ENCODE results near the gene FSTL5.

Gene FSTL5

DNA sequence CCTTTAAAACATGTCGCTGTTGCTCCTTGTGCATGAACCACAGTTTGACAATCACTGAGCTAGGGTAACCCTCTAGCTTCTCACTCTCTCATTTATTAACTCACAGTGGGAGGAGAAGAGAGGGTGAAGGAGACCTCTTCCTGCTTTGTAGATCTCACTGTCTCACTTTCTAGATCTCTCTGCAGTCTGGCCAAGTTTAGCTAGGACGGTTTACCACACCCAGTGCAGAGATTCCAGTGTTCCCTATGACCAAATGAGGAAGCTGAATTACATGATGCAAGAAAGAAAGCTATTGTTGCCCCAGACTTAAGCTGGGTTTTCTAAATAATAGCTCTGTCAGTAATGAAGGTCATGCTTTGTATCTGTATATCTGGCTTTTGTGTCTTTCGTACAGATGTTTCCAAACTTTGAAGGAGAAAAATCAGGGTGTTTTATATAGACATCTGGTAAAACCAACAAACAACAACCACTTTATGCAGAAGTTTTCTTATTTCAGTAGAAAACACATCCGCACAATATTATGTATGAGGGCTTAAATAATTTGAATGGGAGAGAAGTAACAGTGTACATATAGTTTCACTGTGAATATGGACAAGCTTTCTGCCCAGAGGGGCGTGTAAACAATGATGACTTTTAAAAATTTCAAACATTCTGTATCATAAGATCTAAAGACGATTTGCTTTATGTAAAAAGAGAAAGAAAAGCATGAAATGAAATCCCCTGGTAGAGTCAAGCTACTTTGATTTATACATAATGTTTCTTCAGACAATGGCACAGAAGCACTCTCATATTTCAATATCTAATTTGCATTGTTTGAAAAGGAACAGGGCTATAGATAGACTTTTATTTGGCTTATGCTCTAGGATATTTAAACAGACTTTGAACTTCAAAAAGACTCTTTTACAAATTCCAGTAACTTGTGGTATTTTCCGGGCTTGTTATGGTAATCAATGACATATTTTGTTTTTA lies 582.3 kb downstream of the FSTL5 start:
- DNase-seq (ENCODE audit: low read depth, low spot score), result no peak

DNA sequence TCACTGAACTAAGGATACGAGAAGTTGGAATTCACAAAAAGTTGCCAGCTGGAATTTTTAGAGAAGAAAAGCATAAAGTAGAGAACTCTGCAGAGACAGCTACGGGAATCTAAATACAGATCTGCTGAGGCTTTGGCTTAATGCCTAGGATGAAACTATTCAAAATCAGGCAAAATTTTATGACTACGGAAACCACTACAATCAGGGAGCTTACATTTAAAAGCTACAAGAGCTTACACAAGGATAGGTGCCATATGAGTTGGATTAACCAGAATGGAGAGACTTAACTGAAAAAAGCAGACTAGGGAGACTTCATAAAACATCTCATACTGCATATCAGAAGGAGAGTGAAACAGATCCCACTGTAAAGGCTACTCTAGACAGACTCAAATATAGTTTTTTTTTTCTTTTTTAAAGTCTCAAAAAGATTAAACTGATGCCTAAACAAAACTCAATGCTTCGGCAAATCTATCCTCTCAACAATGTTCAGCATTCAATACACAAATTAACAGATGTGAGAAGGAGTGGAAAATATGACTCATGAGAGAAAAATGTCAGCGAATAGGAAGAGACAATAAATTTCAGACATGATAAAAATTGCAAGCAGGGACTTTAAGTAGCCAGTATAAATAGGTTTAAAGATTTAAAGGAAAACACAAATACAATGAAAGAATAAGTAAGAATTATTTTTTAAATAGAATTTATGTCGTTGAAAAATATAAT lies 586.1 kb downstream of the FSTL5 start:
- no peak for DNase-seq (ENCODE audit: low read depth, low spot score)

DNA sequence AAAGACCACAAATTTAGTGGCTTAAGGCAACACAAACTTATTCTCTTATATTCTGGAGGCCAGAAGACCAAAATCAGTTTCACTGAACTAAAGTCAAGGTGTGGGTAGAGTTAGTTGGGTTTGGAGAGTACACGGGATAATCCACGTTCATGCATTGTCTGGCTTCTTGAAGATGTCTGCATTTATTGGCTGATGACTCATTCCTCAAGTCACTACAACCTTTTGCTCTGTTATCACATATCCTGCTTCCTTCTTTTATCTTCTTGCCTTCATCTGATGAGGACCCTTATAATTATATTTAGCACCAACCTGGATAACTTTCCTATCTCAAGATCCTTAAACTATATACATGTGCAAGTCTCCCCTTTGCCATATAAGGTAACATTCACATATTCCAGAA lies 590.0 kb downstream of the FSTL5 start:
- DNase-seq (ENCODE audit: low read depth, low spot score), result no peak

DNA sequence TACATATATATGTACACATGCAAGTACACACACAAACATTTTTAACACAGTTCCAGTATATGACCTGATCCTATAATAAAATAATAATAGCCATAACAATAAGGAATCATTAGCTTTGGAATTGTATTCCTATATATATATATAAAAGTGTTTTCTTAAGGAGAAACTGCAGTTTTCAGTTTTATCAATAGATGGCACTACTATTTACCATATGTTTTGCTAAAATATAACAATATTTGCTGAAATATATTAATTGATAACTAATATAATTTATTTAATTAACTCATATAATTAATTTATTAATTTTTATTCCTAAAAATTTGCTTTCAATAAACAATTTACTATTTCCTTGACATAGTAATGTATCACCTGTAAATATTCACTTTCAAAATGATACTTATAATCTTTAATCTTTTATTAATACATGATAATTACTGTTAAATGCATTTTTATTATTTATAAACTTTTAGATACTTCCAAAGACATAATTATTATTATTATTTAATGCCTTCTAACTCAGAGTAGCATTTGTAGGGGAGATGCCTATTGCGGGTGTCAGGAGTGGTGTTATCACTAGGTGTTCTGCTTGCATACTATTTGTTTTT lies 599.5 kb downstream of the FSTL5 start:
- DNase-seq (ENCODE audit: low read depth, low spot score), result no peak

DNA sequence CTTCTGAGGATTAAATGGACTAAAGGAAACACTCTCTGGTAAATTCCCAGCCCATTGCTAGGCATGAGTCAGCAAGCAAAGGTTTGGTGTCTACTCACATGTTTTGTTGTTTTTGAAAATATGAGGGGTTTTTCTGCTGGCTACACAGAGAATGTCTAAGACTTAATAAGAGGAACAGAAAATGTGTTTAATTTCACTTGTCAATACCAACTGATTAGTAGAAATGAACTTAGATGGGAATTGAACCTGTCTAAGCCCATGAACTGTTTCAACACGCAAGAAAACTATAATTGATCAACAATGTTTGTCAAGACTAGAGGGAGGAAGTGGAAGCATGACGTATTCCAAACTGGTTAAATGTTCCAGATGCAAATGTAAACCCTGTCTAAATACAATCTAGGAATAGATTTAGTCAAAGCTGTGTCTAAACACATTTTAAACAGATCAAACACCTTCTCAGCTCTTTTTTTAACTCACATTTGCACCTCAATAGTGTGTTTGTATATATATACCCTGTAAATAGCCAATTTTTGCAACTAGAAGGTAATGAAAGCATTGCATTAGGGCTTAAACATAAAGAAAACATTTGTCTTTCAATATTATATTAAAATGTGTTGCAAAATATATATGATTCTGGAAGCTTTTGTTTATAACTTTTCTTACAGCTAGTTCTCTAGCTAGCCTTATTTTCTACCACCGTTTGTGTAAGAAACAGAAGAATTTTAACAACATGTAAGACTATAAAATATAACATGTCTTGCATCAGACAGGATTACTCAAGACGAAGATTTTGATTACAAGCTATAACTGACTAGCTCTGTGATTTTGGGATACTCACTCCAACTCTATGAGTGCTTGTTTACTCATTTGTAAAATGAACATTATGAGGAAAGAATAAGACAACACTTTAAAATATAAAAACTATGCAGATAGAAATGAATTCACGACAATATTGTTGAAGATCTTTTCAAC lies 607.8 kb downstream of the FSTL5 start:
- DNase-seq (ENCODE audit: low read depth, low spot score), result no peak

DNA sequence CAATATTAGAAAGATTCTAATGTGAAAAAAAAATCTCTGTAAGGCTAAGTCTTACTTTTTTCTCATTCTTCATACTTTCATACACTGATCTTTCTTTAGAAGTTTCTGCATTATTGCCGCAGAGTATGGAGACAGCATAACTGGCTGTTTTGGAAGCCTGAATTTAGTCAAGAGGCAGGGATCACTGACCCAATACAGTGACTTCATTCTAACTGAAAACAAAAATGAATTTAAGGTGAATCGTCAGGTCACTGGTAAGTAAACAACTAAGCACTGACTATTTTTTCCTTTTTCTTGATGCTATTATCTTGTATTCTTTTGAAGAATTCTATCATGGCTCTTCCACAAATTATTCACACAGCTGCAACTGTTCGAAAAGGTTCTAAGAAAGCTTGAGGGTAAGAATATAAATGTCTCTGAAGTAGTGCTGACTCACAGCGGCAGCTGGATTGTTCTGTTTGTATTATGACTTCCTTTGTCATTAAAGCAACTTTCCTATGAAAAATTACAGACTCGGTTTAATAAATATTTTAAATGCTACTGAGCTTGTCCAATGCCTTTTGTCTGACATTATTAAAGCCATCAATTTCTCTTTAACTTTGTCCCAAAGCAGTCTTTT lies 609.3 kb downstream of the FSTL5 start:
- no peak for DNase-seq (ENCODE audit: low read depth, low spot score)

DNA sequence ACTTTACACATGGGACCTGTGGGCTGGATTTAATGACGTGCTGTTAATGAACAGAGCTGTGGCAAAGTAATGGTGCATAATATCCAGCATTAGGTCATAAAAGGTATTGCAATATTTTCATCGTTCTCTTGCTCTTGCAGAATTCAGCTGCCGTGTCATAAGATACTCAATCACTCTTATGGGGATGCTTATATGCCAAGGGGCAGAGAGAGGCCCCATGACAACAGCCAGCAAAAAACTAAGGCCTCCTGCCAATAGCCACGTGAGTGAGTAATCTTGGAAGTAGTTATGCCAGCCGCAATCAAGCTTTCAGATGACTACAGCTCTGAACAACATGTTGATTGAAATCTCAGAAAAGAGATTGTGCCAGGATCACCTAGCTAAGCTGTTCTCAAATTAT lies 616.9 kb downstream of the FSTL5 start:
- DNase-seq (ENCODE audit: low read depth, low spot score), result no peak

DNA sequence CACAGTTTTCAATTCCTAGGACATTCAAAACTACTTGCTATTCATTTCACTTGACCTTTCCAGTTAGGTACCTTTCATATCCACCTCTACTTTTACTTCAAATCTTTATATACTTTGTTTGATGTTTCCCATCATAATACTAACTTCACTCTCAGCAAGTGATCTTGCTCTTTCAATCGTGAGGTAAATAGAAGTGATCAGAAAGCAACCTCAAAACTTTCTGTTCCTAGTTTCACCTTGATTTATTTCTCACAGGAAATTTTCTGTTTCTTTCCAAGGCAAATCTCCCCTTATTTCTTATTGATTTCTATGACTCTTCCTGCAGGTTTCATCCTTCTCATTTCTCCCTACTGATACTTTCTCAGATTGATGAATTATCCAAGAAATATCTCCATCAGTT lies 623.5 kb downstream of the FSTL5 start:
- no peak for DNase-seq (ENCODE audit: low read depth, low spot score)

DNA sequence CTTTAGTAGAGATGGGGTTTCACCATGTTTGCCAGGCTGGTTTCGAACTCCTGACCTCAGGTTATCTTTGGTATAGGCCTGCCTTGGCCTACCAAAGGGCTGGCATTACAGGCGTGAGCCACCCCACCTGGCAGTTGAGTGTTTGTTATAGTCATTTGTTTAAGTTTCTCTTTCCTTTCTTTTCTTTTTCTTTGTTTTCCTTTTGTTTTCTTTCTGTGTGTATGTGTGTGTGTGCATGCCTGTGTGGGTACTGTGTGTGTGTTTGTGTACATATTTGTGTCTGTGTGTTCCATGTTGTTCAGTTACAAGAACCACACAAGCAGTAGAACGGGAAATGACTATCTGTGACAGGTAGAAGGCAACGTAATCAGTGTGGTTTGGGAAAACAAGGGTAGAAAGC lies 624.9 kb downstream of the FSTL5 start:
- no peak for DNase-seq (ENCODE audit: low read depth, low spot score)

DNA sequence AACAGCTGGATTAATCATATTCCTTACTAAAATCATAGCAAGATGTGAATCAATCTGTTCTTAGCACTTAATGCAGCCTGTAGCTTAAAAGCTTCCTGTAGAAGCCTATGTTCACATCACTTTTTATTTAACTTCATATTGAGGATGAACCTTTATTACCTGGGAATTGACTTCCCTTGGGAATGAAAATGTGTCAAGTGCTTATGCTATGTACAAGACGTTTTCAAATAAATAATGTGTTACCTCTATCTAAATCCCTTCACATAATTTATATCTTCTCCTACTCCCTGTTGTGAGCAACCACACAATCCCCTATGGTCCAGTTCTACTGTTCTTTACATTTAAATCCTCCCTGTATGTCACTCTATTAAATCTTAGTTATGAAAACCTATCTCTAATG lies 633.1 kb downstream of the FSTL5 start:
- DNase-seq (ENCODE audit: low read depth, low spot score), result no peak

DNA sequence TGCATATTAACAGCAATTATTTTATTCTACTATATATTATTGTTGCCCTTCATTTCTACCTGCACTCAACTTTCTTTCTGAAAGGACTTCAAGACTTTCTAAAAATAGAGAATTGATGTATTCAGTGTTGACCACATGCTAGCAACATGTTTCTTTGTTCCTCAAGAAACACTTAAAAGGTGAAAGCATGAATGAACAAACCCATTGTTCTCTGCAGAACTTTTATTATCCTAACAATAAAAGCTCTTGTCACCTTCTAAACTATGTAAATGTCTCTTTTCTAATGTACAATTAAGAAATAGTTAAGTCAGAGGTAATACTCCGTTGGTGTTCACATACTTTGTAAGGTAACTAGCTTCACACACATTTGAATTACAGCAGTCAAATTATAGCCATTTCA lies 638.7 kb downstream of the FSTL5 start:
- DNase-seq (ENCODE audit: low read depth, low spot score), result no peak

DNA sequence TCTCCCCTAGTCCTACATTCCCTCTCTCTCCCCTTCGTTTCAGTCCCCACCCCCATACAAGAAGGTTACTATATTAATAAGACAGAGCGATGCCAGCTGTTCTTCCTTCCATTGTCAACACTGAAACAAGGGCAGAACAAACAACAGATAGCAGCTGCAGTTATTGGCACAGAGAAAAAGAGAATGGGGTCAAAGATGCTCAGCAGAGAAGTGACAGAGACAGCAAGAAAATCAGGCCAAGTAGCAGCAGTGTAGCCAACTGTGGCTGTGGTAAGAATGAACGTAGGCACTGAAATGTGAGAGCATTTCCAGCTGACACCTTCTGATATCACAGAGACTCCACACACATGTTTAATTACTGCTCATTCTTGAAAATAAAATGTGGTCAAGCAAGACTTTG lies 641.8 kb downstream of the FSTL5 start:
- DNase-seq (ENCODE audit: low read depth, low spot score), result no peak

DNA sequence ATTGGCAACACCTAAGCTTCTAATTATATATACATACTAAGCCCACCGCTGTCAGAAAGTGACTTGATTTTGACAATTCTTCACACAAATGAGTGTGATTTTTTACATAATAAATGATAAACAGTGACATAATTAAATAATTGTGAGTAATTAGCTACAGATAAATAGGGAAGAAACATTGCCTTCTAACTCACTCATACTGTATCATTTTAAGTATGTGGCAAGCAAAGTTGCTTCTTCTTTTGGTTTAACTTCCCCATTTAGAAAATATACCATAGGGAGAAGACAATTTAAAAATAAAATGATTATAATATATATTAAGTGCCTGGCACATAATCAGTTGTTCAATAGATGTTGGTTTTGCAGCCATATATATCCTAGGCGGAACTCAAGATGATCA lies 644.2 kb downstream of the FSTL5 start:
- no peak for DNase-seq (ENCODE audit: low read depth, low spot score)

DNA sequence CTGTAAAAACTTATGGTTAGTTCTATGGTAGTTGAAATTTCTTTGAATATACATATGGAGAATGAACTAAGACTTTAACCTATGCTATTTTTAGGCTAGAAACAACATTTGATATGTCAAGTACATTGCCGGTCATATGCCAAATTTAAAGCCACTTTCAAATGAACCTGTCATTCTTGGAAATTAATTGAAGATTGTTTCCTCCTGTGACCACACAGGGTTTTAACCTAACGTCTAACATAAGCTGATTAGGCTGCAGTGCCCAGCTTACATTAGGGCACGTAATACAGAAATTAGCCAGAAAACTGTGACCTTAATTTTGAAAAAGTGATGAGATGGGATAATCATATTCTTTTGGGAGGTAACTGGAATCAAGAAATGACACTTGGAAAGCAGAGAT lies 645.9 kb downstream of the FSTL5 start:
- DNase-seq (ENCODE audit: low read depth, low spot score), result no peak

DNA sequence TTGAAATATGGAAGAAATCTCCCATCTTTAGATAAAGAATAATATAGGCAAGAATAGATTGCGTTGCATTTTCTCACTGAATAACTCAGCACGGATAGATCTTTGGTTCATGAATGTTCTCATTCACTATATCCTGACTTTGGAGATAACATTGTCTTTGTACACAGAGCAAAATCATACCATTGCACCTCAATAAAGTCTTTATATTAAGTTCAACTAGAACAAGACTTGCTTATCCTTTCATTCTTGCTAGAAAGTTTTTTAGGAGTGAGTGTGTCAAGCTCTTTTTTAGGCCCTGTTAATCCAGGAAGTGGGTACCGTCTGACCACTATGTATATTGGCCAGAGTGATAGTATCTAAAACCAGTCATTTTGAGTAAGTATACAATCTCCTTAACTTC lies 658.7 kb downstream of the FSTL5 start:
- no peak for DNase-seq (ENCODE audit: low read depth, low spot score)

DNA sequence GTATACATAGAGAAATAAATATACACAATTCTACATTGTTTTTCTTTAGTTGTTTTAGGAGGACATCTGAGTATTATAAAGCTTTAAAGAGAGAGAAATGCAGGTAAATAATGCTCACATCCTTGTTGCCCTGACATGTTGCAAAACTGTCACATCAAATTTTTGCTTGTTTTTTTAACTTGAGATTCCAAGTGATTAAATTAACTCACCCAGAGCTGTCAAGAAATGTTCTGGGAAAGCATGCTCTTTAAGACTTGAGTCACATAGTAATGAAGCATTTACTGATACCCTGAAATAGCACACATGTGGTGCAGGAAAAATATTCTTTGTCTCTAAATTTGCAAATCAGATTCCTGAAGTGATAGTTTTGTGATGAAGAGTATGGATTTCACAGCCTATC lies 665.6 kb downstream of the FSTL5 start:
- DNase-seq (ENCODE audit: low read depth, low spot score), result no peak

DNA sequence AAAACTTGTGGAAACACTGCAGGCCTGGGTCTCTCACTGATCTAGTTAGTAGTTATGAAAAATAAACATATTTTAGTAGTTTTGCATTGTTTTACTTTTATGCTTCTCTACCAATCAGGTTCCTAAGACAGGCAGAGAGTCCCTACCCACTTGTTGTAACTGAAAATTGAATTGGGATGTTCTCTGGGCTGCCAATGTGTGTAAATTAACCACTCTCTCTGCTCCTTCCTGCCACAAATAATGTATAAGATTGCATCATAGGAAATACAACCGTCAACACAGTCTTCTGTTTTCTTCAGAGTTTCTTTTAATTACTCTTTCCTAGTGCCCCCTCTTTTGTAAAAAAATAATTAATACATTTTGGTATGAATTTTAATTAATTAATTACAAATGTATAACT lies 677.3 kb downstream of the FSTL5 start:
- DNase-seq (ENCODE audit: low read depth, low spot score), result no peak

DNA sequence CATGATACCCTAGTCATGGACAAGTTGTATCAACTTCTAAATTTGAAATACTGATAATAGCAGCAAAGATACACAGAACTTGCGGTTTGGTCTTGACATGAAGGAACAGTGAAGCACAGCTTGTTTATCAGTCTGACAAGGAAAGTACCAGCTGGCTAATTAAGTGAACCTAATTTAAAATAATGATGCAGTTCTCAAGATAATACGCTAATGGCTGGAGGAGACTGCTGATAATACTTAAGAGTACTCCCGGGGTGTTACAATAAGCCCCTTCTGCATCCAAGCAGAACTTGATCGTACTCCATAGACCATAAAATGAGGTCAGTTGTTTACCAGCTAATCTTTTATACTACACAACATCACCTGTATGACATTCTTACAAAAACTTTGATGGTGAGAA lies 697.5 kb downstream of the FSTL5 start:
- DNase-seq (ENCODE audit: low read depth, low spot score), result no peak

DNA sequence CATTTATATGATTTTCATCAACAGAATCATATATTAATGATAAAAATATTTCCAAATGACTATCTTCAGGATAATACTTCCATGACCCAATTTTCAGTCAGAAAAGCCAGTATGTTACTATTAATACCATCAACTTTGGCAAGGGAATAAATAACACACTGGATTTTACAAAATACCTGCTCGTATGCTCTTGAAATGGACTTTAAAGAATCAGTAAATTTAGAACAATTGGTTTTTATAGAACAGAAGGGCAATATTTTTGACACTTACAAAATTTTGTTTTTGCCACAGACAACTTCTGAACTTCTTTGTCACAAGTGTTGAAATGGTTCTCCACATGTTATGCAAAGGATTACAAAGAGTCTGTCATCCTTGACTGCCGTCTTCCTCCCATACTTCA lies 700.4 kb downstream of the FSTL5 start:
- no peak for DNase-seq (ENCODE audit: low read depth, low spot score)

DNA sequence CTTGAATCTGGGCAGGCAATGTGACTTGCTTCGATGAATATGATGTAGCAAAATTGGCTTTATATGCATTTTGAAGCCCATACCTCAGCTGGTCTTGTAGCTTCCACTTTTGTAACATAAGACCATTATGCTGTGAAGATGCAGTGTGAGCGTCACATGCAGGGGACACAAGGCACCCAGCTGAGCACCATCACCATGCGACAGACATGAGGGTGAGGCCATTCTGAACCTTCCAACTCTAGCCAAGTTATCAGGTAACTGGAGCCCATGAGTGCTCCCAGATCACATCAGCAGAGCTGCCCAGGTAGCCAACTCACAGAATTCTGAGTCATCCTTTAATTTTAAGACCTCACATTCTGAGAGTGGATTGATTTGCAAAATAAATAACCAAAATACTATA lies 705.9 kb downstream of the FSTL5 start:
- DNase-seq (ENCODE audit: low read depth, low spot score), result no peak

DNA sequence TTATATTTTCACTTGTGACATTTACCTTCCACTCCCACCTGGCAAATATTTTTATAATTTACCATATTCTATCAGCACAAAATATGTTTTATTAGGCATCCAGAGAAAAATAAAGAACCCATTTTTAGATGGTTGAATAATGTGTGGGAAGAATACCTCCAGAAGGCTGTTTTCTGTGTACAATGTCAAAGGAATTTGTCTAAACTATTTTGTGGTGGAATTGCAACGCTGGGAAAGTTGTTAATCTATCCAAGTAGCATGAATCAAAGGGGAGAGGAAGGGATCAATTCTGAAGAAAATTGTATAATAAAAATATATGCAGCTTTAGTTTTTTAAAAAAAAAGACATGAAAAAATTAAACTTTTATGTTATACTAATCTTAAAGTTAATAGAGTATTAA lies 706.5 kb downstream of the FSTL5 start:
- DNase-seq (ENCODE audit: low read depth, low spot score), result no peak
